Peyer's patch (tissue), 4 donors: ENCODE data around the gene DPF3.

Experiments used
- CTCF ChIP-seq, 6 experiments: fragments of 450-650 bp in 4 of 6; fragments of 200-600 bp in 2 of 6; sonication (generic) in 1 of 6; IDR thresholded peaks; one replicate each; pipeline ENCODE4 v1.5.1; 2017 to 2019; ENCODE audit warnings: antibody characterized with exemption in 6 of 6, mild to moderate bottlenecking in 3 of 6, moderate library complexity in 1 of 6
- POLR2A ChIP-seq, 2 donors: fragments of 450-650 bp; IDR thresholded peaks; one replicate each; pipeline ENCODE4 v1.5.1; 2017; ENCODE audit warnings: antibody characterized with exemption in 2 of 2, mild to moderate bottlenecking in 2 of 2, moderate library complexity in 2 of 2

GRCh38 chr14:72714094-72714493 is 179.8 kb downstream of the DPF3 start:
- no peak for TF ChIP-seq CTCF (IDR thresholded peaks at IDR 0.05)
- no peak for TF ChIP-seq POLR2A (IDR thresholded peaks at IDR 0.05)
